ENCODE results near the gene AJAP1. TPM values are rescaled to one million over a fixed set of nuclear protein-coding genes. Genes with fewer than 3 reads are reported as not detected.

The AJAP1 gene
- total and polyA plus RNA-seq, 2 experiments from 2014 or later: 0.13 to 0.64 TPM

GRCh38 chr1:4662168-4662567 lies 7.8 kb downstream of the AJAP1 start:
- no peak for DNase-seq (ENCODE audit: low spot score)
- Histone ChIP-seq H3K4me2 (no peak overlapping the region), H4K20me1 (ENCODE audit: insufficient read depth, poor library complexity, severe bottlenecking) (no peaks in the 10 kb centered on the region), H3K9me2 (replicated peaks; ENCODE audit: insufficient read depth) (no peaks in the 10 kb centered on the region), H3K27ac (no peak overlapping the region), H3K79me2 (no peaks in the 10 kb centered on the region), H3K27me3 (peaks cover 40% of the 10 kb centered on the region), H3K4me3 (no peak overlapping the region), H3K4me1 (ENCODE audit: insufficient read depth) (no peaks in the 10 kb centered on the region), H2AFZ (no peak overlapping the region), H3K9me3 (ENCODE audit: low read depth) (no peaks in the 10 kb centered on the region), H3K36me3 (replicated peaks; ENCODE audit: insufficient read depth, low read depth) (no peaks in the 10 kb centered on the region)
- TF ChIP-seq EZH2phosphoT487 (IDR thresholded peaks at IDR 0.05; ENCODE audit: low read depth, severe bottlenecking, unreplicated experiment) (no peak), CTCF (IDR thresholded peaks at IDR 0.05; ENCODE audit: poor library complexity) (no peak), EZH2 (IDR thresholded peaks at IDR 0.05; ENCODE audit: borderline replicate concordance) (no peak)
- 87% methylated on average over 13 of the region's 13 CpGs for WGBS (ENCODE audit: low lambda C conversion rate, missing lambda C conversion rate)

- no peak for DNase-seq (ENCODE audit: low spot score)
- no peaks in the 10 kb centered on the region for H4K20me1 ChIP-seq (ENCODE audit: insufficient read depth, poor library complexity, severe bottlenecking)
- no peaks in the 10 kb centered on the region for H3K36me3 ChIP-seq (replicated peaks; ENCODE audit: insufficient read depth, low read depth)
- WGBS (ENCODE audit: low lambda C conversion rate, missing lambda C conversion rate): 89% methylated on average over 7 of the region's 7 CpGs
- H2AFZ ChIP-seq: no peak overlapping the region
- H3K27ac ChIP-seq: no peak overlapping the region
- no peaks in the 10 kb centered on the region for H3K9me3 ChIP-seq (ENCODE audit: low read depth)
- H3K27me3 ChIP-seq: peaks cover 36% of the 10 kb centered on the region
- TF ChIP-seq EZH2 (IDR thresholded peaks at IDR 0.05; ENCODE audit: borderline replicate concordance): no peak
- TF ChIP-seq CTCF (IDR thresholded peaks at IDR 0.05; ENCODE audit: poor library complexity): no peak
- TF ChIP-seq EZH2phosphoT487 (IDR thresholded peaks at IDR 0.05; ENCODE audit: low read depth, severe bottlenecking, unreplicated experiment): no peak
- no peak overlapping the region for H3K4me3 ChIP-seq
- H3K4me1 ChIP-seq (ENCODE audit: insufficient read depth): no peaks in the 10 kb centered on the region
- H3K9me2 ChIP-seq (replicated peaks; ENCODE audit: insufficient read depth): no peaks in the 10 kb centered on the region
- no peak overlapping the region for H3K4me2 ChIP-seq
- H3K79me2 ChIP-seq: no peaks in the 10 kb centered on the region
These were observed 8.3 kb downstream of the AJAP1 start for GRCh38 chr1:4662723-4663122.

- Histone ChIP-seq H3K36me3 (replicated peaks; ENCODE audit: insufficient read depth, low read depth) (no peaks in the 10 kb centered on the region), H4K20me1 (ENCODE audit: insufficient read depth, poor library complexity, severe bottlenecking) (no peaks in the 10 kb centered on the region), H3K27ac (no peak overlapping the region), H3K4me3 (no peak overlapping the region), H3K9me2 (replicated peaks; ENCODE audit: insufficient read depth) (no peaks in the 10 kb centered on the region), H3K79me2 (no peaks in the 10 kb centered on the region), H3K9me3 (ENCODE audit: low read depth) (no peaks in the 10 kb centered on the region), H3K4me2 (no peak overlapping the region), H2AFZ (no peak overlapping the region), H3K27me3 (peaks cover 22% of the 10 kb centered on the region), H3K4me1 (ENCODE audit: insufficient read depth) (no peaks in the 10 kb centered on the region)
- WGBS (ENCODE audit: low lambda C conversion rate, missing lambda C conversion rate): 88% methylated on average over 4 of the region's 5 CpGs
- TF ChIP-seq EZH2phosphoT487 (IDR thresholded peaks at IDR 0.05; ENCODE audit: low read depth, severe bottlenecking, unreplicated experiment) (no peak), CTCF (IDR thresholded peaks at IDR 0.05; ENCODE audit: poor library complexity) (no peak), EZH2 (IDR thresholded peaks at IDR 0.05; ENCODE audit: borderline replicate concordance) (no peak)
- no peak for DNase-seq (ENCODE audit: low spot score)
These were observed 9.7 kb downstream of the AJAP1 start for GRCh38 chr1:4664095-4664494.

GRCh38 chr1:4664606-4665005 lies 10.2 kb downstream of the AJAP1 start:
- 79% methylated on average over 8 of the region's 8 CpGs for WGBS (ENCODE audit: low lambda C conversion rate, missing lambda C conversion rate)
- H3K36me3 ChIP-seq (replicated peaks; ENCODE audit: insufficient read depth, low read depth): no peaks in the 10 kb centered on the region
- no peaks in the 10 kb centered on the region for H4K20me1 ChIP-seq (ENCODE audit: insufficient read depth, poor library complexity, severe bottlenecking)
- no peak overlapping the region for H3K4me3 ChIP-seq
- H3K27ac ChIP-seq: no peak overlapping the region
- no peaks in the 10 kb centered on the region for H3K9me2 ChIP-seq (replicated peaks; ENCODE audit: insufficient read depth)
- no peak for TF ChIP-seq CTCF (IDR thresholded peaks at IDR 0.05; ENCODE audit: poor library complexity)
- no peak for TF ChIP-seq EZH2phosphoT487 (IDR thresholded peaks at IDR 0.05; ENCODE audit: low read depth, severe bottlenecking, unreplicated experiment)
- TF ChIP-seq EZH2 (IDR thresholded peaks at IDR 0.05; ENCODE audit: borderline replicate concordance): no peak
- no peaks in the 10 kb centered on the region for H3K9me3 ChIP-seq (ENCODE audit: low read depth)
- no peak for DNase-seq (ENCODE audit: low spot score)
- H3K4me2 ChIP-seq: no peak overlapping the region
- H3K79me2 ChIP-seq: no peaks in the 10 kb centered on the region
- H3K27me3 ChIP-seq: peaks cover 17% of the 10 kb centered on the region
- no peak overlapping the region for H2AFZ ChIP-seq
- no peaks in the 10 kb centered on the region for H3K4me1 ChIP-seq (ENCODE audit: insufficient read depth)
